ENCODE measurements around the gene XPA. TPM values are rescaled to one million over a fixed set of nuclear protein-coding genes. Genes with fewer than 3 reads are reported as not detected.

XPA gene
- total and polyA plus RNA-seq, 10 of the 15 experiments (the other 5 are each of a cell fraction or from before 2014, with no cell fraction given) = 6.2 to 19.9 (median 12.3) TPM

DNA sequence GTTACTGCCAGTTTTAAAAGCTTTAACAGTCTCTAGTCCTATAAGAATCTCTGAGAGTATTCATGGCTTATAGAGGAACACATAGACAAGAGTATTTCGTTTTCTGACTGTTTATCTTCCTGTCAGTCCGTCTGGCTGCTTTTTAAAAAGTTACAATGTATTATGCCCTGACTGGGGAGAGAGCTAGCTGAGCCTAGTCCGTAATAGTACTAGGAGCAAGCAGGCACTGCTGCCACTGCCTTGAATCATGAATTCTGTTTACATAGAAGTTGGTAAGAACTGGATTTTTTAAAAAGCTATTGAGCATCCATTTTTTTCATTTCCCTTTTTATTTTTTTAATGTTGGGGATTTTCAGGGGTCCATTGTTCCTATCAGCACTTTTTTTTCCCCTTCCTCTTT, 26.6 kb downstream of the XPA start:
- Histone ChIP-seq H3K79me2 (ENCODE audit: control insufficient read depth, insufficient read depth, low read length) (no peaks in the 10 kb centered on the region), H3K4me2 (ENCODE audit: control insufficient read depth, insufficient read depth) (no peak overlapping the region), H3K27ac (ENCODE audit: control insufficient read depth, insufficient read depth) (no peak overlapping the region), H3K9me3 (replicated peaks; ENCODE audit: control insufficient read depth, insufficient read depth, low read length) (no peaks in the 10 kb centered on the region), H3K9ac (ENCODE audit: control insufficient read depth, insufficient read depth, low read length) (no peak overlapping the region), H3K27me3 (replicated peaks in 1 of 2; ENCODE audit: control insufficient read depth in 2 of 2, insufficient read depth in 2 of 2, low read length in 1 of 2) (no peaks in the 10 kb centered on the region), H3K4me3 (no peak overlapping the region), H2AFZ (ENCODE audit: control insufficient read depth, low read depth, low read length) (no peak overlapping the region), H4K20me1 (ENCODE audit: control insufficient read depth, insufficient read depth) (no peaks in the 10 kb centered on the region), H3K36me3 (ENCODE audit: control insufficient read depth in 2 of 2, insufficient read depth in 2 of 2, low read length in 1 of 2) (peaks cover 7 to 44% of the 10 kb centered on the region in 2 experiments), H3K4me1 (ENCODE audit: control insufficient read depth, insufficient read depth, low read length) (peaks cover 3% of the 10 kb centered on the region; the same call in 1 of the 2 replicates)
- ChIA-PET CTCF (interaction anchor here (0.8 kb wide), 1 partner anchor 30 kb away, joined by 3 read pairs; no protein-coding TSS in a partner anchor), POLR2A (no interaction called here), RAD21 (ENCODE audit: unreplicated experiment) (no interaction called here), SMC1A (ENCODE audit: uncharacterized antibody, unreplicated experiment) (no interaction called here)
- BruUV-seq (replicated peaks) = no TSS peak
- intact Hi-C loops (cut with micrococcal nuclease; ENCODE audit: unreplicated experiment) = no loop called here
- DNase-seq (ENCODE audit: low read depth, low spot score) = no peak
- in situ Hi-C loops (cut with MboI) = no loop called here
- no peak for FAIRE-seq
- WGBS (ENCODE audit: insufficient coverage, insufficient replicate concordance, low lambda C conversion rate, missing lambda C conversion rate) = 89% methylated on average over 3 of the region's 3 CpGs
- no peak for ATAC-seq
- TF ChIP-seq POLR2A (IDR thresholded peaks at IDR 0.05; ENCODE audit: low read depth, low read length) = no peak
- TF ChIP-seq IRF3 (IDR thresholded peaks at IDR 0.05) = no peak
- no peak for TF ChIP-seq CBX5 (IDR thresholded peaks at IDR 0.05; ENCODE audit: low read depth)
- no peak for TF ChIP-seq ZNF207 (IDR thresholded peaks at IDR 0.05; ENCODE audit: borderline replicate concordance)
- no peak for TF ChIP-seq FOXK2 (IDR thresholded peaks at IDR 0.05)
- TF ChIP-seq SRF (IDR thresholded peaks at IDR 0.05; ENCODE audit: low read depth in 2 of 2, low read length in 2 of 2) = no peak
- TF ChIP-seq YBX1 (IDR thresholded peaks at IDR 0.05) = no peak
- TF ChIP-seq BACH1 (IDR thresholded peaks at IDR 0.05; ENCODE audit: borderline replicate concordance) = no peak
- TF ChIP-seq, protein P1, sequence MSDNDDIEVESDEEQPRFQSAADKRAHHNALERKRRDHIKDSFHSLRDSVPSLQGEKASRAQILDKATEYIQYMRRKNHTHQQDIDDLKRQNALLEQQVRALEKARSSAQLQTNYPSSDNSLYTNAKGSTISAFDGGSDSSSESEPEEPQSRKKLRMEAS (IDR thresholded peaks at IDR 0.05; ENCODE audit: low read depth, low read length) = no peak
- no peak for TF ChIP-seq GATAD2B (conservative IDR thresholded peaks at IDR 0.05; ENCODE audit: low read depth)
- TF ChIP-seq SREBF2 (IDR thresholded peaks at IDR 0.05; ENCODE audit: low read length) = no peak
- no peak for TF ChIP-seq NBN (IDR thresholded peaks at IDR 0.05)
- TF ChIP-seq, protein P2, sequence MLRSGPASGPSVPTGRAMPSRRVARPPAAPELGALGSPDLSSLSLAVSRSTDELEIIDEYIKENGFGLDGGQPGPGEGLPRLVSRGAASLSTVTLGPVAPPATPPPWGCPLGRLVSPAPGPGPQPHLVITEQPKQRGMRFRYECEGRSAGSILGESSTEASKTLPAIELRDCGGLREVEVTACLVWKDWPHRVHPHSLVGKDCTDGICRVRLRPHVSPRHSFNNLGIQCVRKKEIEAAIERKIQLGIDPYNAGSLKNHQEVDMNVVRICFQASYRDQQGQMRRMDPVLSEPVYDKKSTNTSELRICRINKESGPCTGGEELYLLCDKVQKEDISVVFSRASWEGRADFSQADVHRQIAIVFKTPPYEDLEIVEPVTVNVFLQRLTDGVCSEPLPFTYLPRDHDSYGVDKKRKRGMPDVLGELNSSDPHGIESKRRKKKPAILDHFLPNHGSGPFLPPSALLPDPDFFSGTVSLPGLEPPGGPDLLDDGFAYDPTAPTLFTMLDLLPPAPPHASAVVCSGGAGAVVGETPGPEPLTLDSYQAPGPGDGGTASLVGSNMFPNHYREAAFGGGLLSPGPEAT (IDR thresholded peaks at IDR 0.05; ENCODE audit: low read depth) = no peak
- no peak for TF ChIP-seq ELK1 (IDR thresholded peaks at IDR 0.05; ENCODE audit: low read depth, low read length)
- TF ChIP-seq SREBF1 (IDR thresholded peaks at IDR 0.05; ENCODE audit: low read length) = no peak
- TF ChIP-seq, protein P3, sequence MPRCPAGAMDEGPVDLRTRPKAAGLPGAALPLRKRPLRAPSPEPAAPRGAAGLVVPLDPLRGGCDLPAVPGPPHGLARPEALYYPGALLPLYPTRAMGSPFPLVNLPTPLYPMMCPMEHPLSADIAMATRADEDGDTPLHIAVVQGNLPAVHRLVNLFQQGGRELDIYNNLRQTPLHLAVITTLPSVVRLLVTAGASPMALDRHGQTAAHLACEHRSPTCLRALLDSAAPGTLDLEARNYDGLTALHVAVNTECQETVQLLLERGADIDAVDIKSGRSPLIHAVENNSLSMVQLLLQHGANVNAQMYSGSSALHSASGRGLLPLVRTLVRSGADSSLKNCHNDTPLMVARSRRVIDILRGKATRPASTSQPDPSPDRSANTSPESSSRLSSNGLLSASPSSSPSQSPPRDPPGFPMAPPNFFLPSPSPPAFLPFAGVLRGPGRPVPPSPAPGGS (IDR thresholded peaks at IDR 0.05; ENCODE audit: borderline replicate concordance, insufficient read depth, low read depth, low read length, poor library complexity, severe bottlenecking) = no peak
- TF ChIP-seq JUNB (IDR thresholded peaks at IDR 0.05) = no peak
- TF ChIP-seq, protein P4, sequence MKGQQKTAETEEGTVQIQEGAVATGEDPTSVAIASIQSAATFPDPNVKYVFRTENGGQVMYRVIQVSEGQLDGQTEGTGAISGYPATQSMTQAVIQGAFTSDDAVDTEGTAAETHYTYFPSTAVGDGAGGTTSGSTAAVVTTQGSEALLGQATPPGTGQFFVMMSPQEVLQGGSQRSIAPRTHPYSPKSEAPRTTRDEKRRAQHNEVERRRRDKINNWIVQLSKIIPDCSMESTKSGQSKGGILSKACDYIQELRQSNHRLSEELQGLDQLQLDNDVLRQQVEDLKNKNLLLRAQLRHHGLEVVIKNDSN (IDR thresholded peaks at IDR 0.05; ENCODE audit: borderline replicate concordance, extremely low read length, insufficient read depth, low read depth, low read length) = no peak

Data from GM12878 (cell line).